K562 (cell line): ENCODE data around the gene NR2E1. TPM values are rescaled to one million over a fixed set of nuclear protein-coding genes. Genes with fewer than 3 reads are reported as not detected.
A peak's percentile ranks its signal among the peaks of the same experiment; 100 is the strongest.

Source experiments
- ATAC-seq: fragments of 200-7000 bp; cut with Tn5 transposase; 3 replicates; pipeline ENCODE4 v1.9.1; 2020; ENCODE audit warnings: moderate library complexity
- BruUV-seq: library from RNA; stranded (reverse); fragments of 400-500 nt; replicated peaks from 2 replicates; lab custom pipeline; 2021; lab: Mats Ljungman, UMichigan
- CTCF ChIA-PET: fragments of 300-600 bp; formaldehyde crosslinking; extraction: SDS; loops from one replicate; lab custom pipeline; 2021; ENCODE audit warnings: low intra/inter-chr PET ratio; lab: Yijun Ruan, JAX
- POLR2A ChIA-PET: fragments of 300-600, 350-650 bp; sonication (Branson Sonifier 250); formaldehyde crosslinking; extraction: SDS; loops from one replicate; lab custom pipeline; 2021; ENCODE audit warnings: antibody characterized with exemption, inconsistent platforms; lab: Yijun Ruan, JAX
- DNase-seq, 4 experiments: peaks; one replicate each; pipeline versions ENCODE4 v3.0.0 to v3.0.0-alpha.2; 2011 to 2018; ENCODE audit warnings: low spot score in 3 of 4, mixed read lengths in 3 of 4; ENCODE audit errors: extremely low read depth in 1 of 4
- FAIRE-seq: peaks from 2 replicates; lab custom pipeline; 2011; peaks lifted over from hg19 to GRCh38; lab: Jason Lieb, UNC
- H2AFZ ChIP-seq: 2 replicates; pipeline ENCODE4 v1.6.0; 2011; ENCODE audit warnings: low read depth, low read length, control low read depth, inconsistent platforms
- H3K27ac ChIP-seq: fragments of 200-600 bp; 3 replicates; pipeline ENCODE4 v1.8.0; 2011; ENCODE audit warnings: low read depth, mild to moderate bottlenecking, control low read depth, inconsistent platforms, low read length, moderate library complexity, mixed read lengths; ENCODE audit errors: extremely low read depth
- H3K27me3 ChIP-seq, 2 experiments: fragments of 300-600 bp in 1 of 2; 2 replicates in 1 of 2; 3 replicates in 1 of 2; pipeline versions ENCODE4 v1.6.0 to v1.8.0; 2011; ENCODE audit warnings: inconsistent platforms in 2 of 2, low read length in 2 of 2, mild to moderate bottlenecking in 1 of 2, mixed read lengths in 1 of 2, moderate library complexity in 1 of 2; ENCODE audit not compliant: control insufficient read depth in 2 of 2, insufficient read depth in 2 of 2
- H3K36me3 ChIP-seq: fragments of 300-600 bp; 3 replicates; pipeline ENCODE4 v1.8.0; 2011; ENCODE audit warnings: mild to moderate bottlenecking, low read length, inconsistent platforms; ENCODE audit not compliant: control insufficient read depth, insufficient read depth
- H3K4me1 ChIP-seq, 2 experiments: fragments of 200-600 bp in 1 of 2; replicated peaks in 1 of 2; 2 replicates in 1 of 2; 3 replicates in 1 of 2; pipeline versions ENCODE4 v1.5.1 to v1.8.0; 2011; ENCODE audit warnings: inconsistent platforms in 2 of 2, low read length in 2 of 2, mild to moderate bottlenecking in 1 of 2, mixed read lengths in 1 of 2, moderate library complexity in 1 of 2; ENCODE audit not compliant: control insufficient read depth in 2 of 2, insufficient read depth in 2 of 2
- H3K4me2 ChIP-seq: 2 replicates; pipeline ENCODE4 v1.6.1; 2011; ENCODE audit warnings: low read length, control low read depth, inconsistent platforms, mixed read lengths; ENCODE audit not compliant: insufficient read depth
- H3K4me3 ChIP-seq: fragments of 200-600 bp; sonication (generic), shearing (Covaris generic); 2 replicates; pipeline ENCODE4 v1.5.1; 2016; ENCODE audit warnings: control low read depth, inconsistent platforms
- H3K79me2 ChIP-seq: fragments of 200-600 bp; 3 replicates; pipeline ENCODE4 v1.8.0; 2011; ENCODE audit warnings: low read length, inconsistent platforms; ENCODE audit not compliant: control insufficient read depth, insufficient read depth
- H3K9ac ChIP-seq, 2 experiments: 2 replicates each; pipeline versions ENCODE4 v1.6.0 to v1.6.1; 2011; ENCODE audit warnings: low read depth in 2 of 2, low read length in 2 of 2, control low read depth in 1 of 2, inconsistent platforms in 1 of 2, mild to moderate bottlenecking in 1 of 2, mixed read lengths in 1 of 2; ENCODE audit not compliant: insufficient read depth in 1 of 2
- H3K9me1 ChIP-seq: one replicate; pipeline ENCODE4 v1.6.0; 2011; ENCODE audit warnings: inconsistent platforms, mild to moderate bottlenecking, low read length, moderate library complexity; ENCODE audit not compliant: control insufficient read depth, insufficient read depth
- H3K9me3 ChIP-seq: replicated peaks from 2 replicates; pipeline ENCODE4 v1.5.1; 2011; ENCODE audit warnings: low read depth, low read length, inconsistent platforms; ENCODE audit not compliant: control insufficient read depth, insufficient read depth
- H4K20me1 ChIP-seq: replicated peaks from 2 replicates; pipeline ENCODE4 v1.6.1; 2011; ENCODE audit warnings: low read length, inconsistent platforms, mixed read lengths; ENCODE audit not compliant: control insufficient read depth, insufficient read depth
- EHMT2 ChIP-seq: fragments of 450-650 bp; IDR thresholded peaks from 2 replicates; pipeline ENCODE4 v1.6.1; 2018; ENCODE audit warnings: antibody characterized with exemption
- HMGN3 ChIP-seq: IDR thresholded peaks from 2 replicates; pipeline ENCODE4 v1.6.1; 2011; ENCODE audit warnings: borderline replicate concordance, low read depth, mild to moderate bottlenecking, mixed read lengths, low read length; ENCODE audit not compliant: insufficient read length; ENCODE audit errors: extremely low read depth
- MIER1 ChIP-seq: fragments of 450-650 bp; IDR thresholded peaks from 2 replicates; pipeline ENCODE4 v1.6.1; 2016; ENCODE audit warnings: antibody characterized with exemption, mild to moderate bottlenecking, low read depth
- NFYB ChIP-seq: IDR thresholded peaks from 2 replicates; pipeline ENCODE4 v1.6.1; 2011; ENCODE audit warnings: mild to moderate bottlenecking, moderate library complexity; ENCODE audit not compliant: insufficient read length; ENCODE audit errors: extremely low read depth
- REST ChIP-seq, 2 experiments: fragments of 450-650 bp; formaldehyde crosslinking in 1 of 2; IDR thresholded peaks; 2 replicates each; pipeline versions ENCODE4 v1.4.0 to v1.6.1; 2014 to 2020; ENCODE audit warnings: mild to moderate bottlenecking in 2 of 2, borderline replicate concordance in 1 of 2, low read depth in 1 of 2
- ZBTB33 ChIP-seq: sonication (generic); formaldehyde crosslinking; IDR thresholded peaks from 2 replicates; pipeline ENCODE4 v1.8.1; 2023; ENCODE audit warnings: mild to moderate bottlenecking, missing genetic modification reagents
- WGBS: fragments of 100-300 bp; shearing (Covaris generic); methylation state at CpG from one replicate; pipeline ENCODE4 v1.1.6; 2016; ENCODE audit warnings: low coverage, mixed read lengths; ENCODE audit not compliant: insufficient coverage; ENCODE audit errors: missing lambda C conversion rate; 5-methylcytosine and 5-hydroxymethylcytosine counted together
- in situ Hi-C: fragments of 300-500 bp; cut with MboI; formaldehyde crosslinking; loops from 4 replicates; pipeline ENCODE4 v1.15.0; 2018; ENCODE audit warnings: inconsistent platforms, mixed read lengths
- intact Hi-C: fragments of 100-400 bp; cut with micrococcal nuclease; formaldehyde crosslinking; loops from 2 replicates; pipeline ENCODE4 v1.14.2; 2022
- polyA plus RNA-seq, 8 experiments: library from polyadenylated mRNA; depleted of rRNA in 4 of 8; stranded (reverse) in 5 of 8; unstranded in 3 of 8; fragments of >200 nt; fragmentation: Nextera tagmentation in 2 of 8; fragmentation: Illumina TruSeq in 1 of 8; extraction: Ambion mirVana in 2 of 8; extraction: Trizol in 1 of 8; gene quantifications; 2 replicates each; pipeline versions ENCODE4 v1.2.1 to v1.2.3, GENCODE V29; 2011 to 2014; ENCODE audit warnings: inconsistent platforms in 1 of 8, missing spikeins in 1 of 8
- total RNA-seq, 7 experiments: library from RNA; depleted of rRNA in 6 of 7; stranded (reverse); fragments of >200 nt in 6 of 7; fragmentation: Illumina TruSeq in 2 of 7; extraction: Trizol in 2 of 7; gene quantifications; 2 replicates each; pipeline versions ENCODE4 v1.2.1 to v1.2.3, GENCODE V29; 2011 to 2021; ENCODE audit warnings: low replicate concordance in 1 of 7

Gene NR2E1
- total and polyA plus RNA-seq, 9 of the 15 experiments (the other 6 are each of a cell fraction or from before 2014, with no cell fraction given), result not detected

GRCh38 chr6:108174371-108175175 is 8.8 kb downstream of the NR2E1 start:
- FAIRE-seq, result no peak
- DNase-seq, result peak in 1 of 4 experiments; percentile 15
- H3K27me3 ChIP-seq, result peaks cover 46 to 65% of the 10 kb centered on the region in 2 experiments
- no peak overlapping the region for H3K4me2 ChIP-seq
- ChIA-PET POLR2A (interaction anchor here (1.1 kb wide), 1 partner anchor 12 kb away, joined by 3 read pairs; no protein-coding TSS in a partner anchor), CTCF (interaction anchor here (1.3 kb wide), 1 partner anchor 352 kb away, joined by 8 read pairs; no protein-coding TSS in a partner anchor)
- no peak overlapping the region for H3K27ac ChIP-seq
- H3K9me1 ChIP-seq, result no peaks in the 10 kb centered on the region
- no TSS peak for BruUV-seq
- H3K4me1 ChIP-seq, result peaks cover 0 to 27% of the 10 kb centered on the region in 2 experiments; a peak in 3 of 5 replicates
- no peaks in the 10 kb centered on the region for H4K20me1 ChIP-seq
- ATAC-seq, result no peak
- 28% methylated on average over 43 of the region's 43 CpGs for WGBS
- H2AFZ ChIP-seq, result no peak overlapping the region
- TF ChIP-seq ZBTB33 (CRISPR knock-in tag) (peak; percentile 92), NFYB (no peak), EHMT2 (peak; percentile 87), REST (IDR thresholded peaks at IDR 0.05; ENCODE audit: borderline replicate concordance) (peak; percentile 93), REST (CRISPR knock-in tag; IDR thresholded peaks at IDR 0.05; ENCODE audit: low read depth) (peak; percentile 78; the same call in 1 of the 2 replicates), HMGN3 (peak; percentile 10), MIER1 (peak; percentile 83)
- no peak overlapping the region for H3K9ac ChIP-seq
- no peaks in the 10 kb centered on the region for H3K79me2 ChIP-seq
- H3K36me3 ChIP-seq, result no peaks in the 10 kb centered on the region
- H3K9me3 ChIP-seq, result no peaks in the 10 kb centered on the region
- no peak overlapping the region for H3K4me3 ChIP-seq
- in situ Hi-C loops (no loop called here), intact Hi-C loops (loop anchor here (1.0 to 5.0 kb wide), 3 partner anchors 78 to 352 kb away; no protein-coding TSS in a partner anchor)
